ENCODE results near the gene MISFA.
"Not testable (repeated sequence)": the region's sequence is repeated elsewhere in the genome, so short reads cannot be mapped to it uniquely, and the experiment has no call there.

The MISFA gene

DNA sequence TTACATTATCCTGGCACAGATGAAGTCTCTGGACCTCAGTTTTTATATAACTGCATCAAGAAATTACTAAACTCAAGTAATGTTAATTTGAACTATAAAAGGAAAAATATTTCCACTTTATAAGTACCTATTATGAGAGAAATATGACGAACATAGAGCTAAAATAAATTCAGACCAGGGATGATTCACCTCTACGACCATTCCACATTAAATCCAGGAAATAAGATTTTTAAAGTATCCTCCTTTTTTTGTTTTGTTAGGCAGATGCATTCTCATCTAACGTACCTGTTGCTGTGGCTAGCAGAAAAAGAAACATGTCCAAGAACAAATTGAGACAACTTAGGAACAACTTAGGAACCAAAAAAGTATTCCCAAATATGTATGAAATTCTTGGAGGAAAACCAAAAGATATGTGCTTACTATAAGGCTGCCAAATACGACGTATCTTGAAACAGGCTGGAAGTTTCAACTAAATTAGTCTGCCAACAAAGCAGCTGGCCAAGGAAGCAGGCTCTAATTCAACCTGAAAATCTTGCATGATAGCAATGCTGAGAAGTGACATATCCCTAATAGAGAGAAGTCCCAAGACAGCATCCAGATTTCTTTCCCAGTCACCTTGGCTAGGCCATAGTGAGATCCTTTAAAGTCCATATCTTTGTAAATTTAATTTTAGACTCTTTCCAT is 18.9 kb downstream of the MISFA start:
- DNase-seq, result no peak

DNA sequence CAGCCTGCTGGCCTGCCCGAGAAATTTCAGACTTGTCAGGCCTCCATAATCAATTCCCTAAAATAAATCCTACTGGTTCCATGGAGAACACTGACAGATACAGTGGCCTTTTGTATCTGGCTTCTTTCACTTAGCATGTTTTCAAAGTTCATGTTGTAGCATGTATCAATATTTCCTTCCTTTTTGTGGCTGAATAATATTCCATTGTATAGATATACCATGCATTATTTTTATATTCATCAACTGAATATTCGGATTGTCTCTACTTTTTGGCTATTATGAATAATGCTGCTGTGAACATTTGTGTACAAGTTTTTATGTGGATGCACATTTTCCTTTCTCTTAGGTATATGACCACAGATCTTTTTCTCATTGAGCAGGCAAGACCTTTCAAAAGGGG is 24.1 kb downstream of the MISFA start:
- no peak for DNase-seq

DNA sequence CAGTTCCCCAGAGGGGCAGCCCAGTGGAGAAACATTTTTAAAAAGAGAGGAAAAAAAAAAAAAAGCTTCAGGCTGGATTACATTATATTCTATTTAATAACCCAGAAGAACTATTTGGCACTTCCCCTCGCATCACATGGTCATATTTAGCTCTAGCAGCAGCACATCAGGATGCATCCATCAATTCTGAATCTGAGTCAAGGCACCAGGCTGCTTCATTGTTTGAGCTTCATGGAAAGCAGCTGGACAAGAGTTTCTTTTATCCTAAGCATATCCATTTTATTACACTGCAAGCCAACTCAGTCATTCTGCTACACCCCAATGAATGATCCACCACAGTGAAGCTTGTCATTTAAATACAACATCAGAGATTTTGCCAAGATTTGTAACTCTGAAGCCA is 24.6 kb downstream of the MISFA start:
- DNase-seq, result no peak

DNA sequence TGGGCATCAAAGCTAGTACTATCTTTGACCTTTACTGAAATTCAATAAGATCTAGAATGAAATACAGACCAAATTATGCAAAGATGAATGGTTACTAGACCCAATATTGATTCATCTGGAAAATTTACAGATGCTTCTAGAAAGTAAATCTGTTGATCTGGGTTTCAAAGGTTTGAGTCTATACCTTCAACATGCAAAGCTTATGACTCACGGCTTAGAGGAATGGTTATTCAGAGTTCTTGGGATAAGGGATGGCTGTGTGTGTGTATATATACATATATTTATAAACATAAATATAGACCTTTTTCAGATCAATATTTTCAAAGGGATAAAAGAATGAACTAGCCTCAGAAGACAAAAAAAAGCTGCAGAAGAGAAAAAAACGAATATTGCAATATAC is 33.3 kb downstream of the MISFA start:
- no peak for DNase-seq

DNA sequence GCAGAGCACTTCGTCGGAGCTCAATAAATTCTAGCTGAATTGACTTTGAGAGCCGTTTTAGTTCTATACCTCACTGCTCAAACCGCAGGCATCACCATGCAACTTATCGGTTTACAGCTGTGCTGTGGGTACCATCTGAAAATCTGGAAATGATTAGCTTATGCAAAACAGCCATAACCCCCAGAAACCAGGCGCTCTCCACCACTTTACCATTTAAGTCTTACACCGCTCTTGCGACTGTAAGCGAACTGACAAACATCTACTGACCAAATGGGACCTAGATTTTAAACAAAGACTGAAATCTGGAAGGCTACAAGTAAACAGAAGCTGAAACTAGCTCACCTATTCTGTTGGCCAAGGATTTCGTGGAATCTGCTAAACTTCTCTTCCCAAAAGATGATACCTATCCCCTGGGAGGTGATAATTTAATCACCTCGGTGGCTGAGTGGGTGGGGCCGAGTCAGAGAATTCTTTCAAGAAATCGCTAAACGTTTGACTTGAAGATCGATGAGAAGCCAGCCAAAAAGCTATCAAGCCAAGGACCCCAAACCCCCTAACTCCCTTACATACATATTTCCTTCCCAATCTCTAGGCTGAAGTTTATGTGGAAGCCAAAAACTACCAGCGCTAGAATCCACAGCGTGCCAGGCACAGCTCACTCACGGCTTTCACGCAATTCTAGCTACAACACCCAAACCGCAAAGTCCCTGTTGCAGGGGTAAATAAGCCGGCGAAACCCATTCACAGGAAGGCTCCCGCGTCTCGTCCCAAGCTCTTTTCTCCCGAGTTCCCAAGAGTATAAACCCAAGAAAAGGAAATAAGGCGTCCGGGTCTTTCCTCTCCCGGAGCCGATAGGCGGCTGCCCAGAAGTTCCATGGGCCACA is 33.9 kb downstream of the MISFA start:
- no peak for DNase-seq

DNA sequence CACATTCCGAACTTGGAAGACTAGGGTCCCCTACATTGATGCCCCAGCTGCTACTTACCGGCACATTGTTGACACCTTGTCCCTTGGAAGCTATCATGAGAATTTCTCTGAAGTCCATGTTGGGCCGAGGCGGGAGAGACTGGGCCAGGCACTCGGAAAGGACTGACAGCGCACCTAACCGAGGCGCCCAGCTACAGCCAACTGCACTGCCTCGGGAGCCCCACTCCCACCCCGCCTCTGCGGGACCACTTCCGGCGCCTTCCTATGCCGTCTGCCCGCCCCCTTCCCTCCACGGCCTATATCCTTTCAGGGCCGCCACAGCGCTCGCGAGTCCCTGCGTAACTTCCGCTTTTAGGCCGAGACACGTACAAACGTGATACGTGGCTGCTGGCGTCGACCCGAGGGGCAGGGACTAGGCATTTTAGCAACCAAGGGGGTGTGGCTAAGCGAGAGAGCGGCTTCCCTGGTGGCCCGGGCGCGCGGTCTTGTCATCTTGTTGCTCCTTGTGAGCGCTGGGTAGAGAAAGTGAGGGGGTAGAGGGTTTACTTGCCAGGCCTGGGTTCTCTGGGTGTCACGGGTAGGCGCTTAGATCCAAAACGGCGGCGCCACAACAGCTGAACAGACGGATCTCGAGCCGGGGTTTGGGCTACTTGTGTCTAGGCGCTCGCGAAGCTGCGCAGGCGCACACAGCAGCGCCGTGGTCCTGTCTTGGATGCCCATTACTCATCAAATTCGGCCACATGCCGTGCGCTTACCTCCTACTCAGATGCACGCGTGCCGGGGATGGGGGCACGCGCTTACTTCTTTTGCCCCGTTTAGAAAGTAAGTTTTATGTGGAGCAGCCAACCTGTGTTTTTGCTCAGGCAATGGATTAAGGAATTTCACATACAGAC is 34.8 kb downstream of the MISFA start, which contains the start of gene SPTY2D1:
Gene SPTY2D1 (minus strand): TSS at position 203 of the 893 bp plus-strand sequence. CDS start 85 bp downstream, at position 118.
- peak; percentile 98 for DNase-seq

DNA sequence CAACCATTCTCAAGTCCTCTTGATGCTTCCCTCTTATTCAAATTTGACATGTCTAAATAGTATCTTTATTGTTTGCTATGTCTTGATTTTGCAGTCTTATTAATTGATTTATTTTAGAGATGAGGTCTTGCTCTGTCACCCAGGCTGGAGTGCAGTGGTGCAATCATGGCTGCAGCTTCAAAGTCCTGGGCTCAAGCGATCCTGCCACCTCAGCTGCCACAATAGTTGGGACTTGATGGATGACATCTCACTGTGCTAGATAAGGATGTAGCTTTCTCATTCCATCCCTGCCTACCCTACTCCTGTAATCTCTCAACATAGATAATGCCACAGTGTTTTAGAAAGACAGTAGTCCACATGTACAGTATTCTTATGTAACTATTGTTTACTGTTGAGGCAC is 42.1 kb downstream of the MISFA start:
- DNase-seq, result no peak

DNA sequence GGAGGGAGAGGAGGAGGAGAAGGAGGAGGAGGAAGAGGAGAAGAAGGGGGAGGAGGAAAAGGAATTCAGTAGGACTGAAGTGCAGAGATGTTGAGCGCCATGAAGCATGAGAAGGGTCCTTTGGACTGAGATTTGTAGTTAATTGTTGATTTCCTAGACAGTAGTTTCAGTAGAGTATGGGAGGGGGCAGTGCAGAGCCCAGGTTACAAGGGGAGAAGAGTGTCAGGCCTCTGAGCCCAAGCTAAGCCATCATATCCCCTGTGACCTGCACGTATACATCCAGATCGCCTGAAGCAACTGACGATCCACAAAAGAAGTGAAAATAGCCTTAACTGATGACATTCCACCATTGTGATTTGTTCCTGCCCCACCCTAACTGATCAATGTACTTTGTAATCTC is 43.4 kb downstream of the MISFA start:
- not testable (repeated sequence) for DNase-seq

DNA sequence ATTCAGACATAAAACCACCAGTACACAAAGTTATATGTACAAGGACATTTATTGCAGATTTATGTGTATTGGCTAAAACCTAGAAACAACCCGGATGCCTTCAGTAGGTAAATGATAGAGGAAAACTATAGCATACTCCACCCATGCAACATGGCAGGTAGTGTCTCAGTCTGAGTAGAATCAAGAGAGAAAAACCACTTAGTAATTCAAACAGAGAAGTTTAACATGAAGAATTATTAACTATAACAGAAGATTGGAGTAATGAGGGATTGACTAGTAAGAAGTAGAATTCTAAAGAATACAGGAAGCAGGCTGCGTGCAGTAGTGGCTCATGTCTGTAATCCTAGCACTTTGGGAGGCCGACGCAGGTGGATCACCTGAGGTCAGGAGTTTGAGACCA is 50.8 kb downstream of the MISFA start:
- no peak for DNase-seq

DNA sequence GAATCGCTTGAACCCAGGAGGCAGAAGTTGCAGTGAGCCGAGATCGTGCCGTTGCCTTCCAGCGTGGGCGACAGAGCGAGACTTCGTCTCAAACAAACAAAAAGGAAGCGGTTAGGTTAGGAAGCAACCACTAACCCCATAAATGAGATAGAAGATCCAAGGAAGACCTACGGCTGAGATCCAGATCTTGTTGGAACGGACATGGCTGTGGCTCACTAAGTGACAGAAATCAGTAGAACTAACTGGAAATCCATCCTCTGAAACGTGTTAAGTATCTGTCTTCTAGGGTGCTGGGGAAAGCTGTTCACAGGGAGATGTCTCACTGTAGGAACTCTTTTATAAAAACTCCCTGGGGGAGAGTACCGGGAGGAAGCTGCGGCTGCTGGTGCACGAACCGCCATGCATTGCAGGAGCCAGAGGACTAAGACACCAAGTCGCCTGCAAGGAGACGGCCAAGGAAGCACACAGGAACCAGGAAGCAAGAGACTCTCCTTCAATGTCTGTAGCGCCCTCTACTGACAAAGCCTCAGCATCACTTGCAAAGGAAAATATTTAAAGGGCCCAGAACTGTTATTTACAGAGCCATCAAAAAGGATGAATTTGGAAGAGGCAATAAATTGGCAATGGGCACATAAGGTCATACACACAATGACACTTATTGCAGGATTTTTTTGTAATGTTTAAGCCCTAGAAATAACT is 51.4 kb downstream of the MISFA start:
- no peak for DNase-seq

All from NCI-H1436 (cell line).